Naive B cell (primary cell): ENCODE results near the gene MMRN1. TPM values are rescaled to one million over a fixed set of nuclear protein-coding genes. Genes with fewer than 3 reads are reported as not detected.

Experiments
- ATAC-seq, 2 donors: fragments of 150-1000 bp; cut with Tn5 transposase; 2 replicates each; pipeline ENCODE4 v1.10.0; 2021; ENCODE audit warnings: low read depth in 2 of 2, mild to moderate bottlenecking in 2 of 2, moderate library complexity in 2 of 2
- DNase-seq: peaks from one replicate; pipeline ENCODE4 v3.0.0; 2022
- H3K27ac Mint-ChIP-seq, 6 donors: one replicate each; pipeline ENCODE4 v1.8.0; 2020 to 2022; ENCODE audit warnings: mild to moderate bottlenecking in 6 of 6, mixed read lengths in 6 of 6, moderate library complexity in 5 of 6, inconsistent platforms in 2 of 6
- H3K27me3 Mint-ChIP-seq, 3 donors: one replicate each; pipeline ENCODE4 v1.8.0; 2021 to 2022; ENCODE audit warnings: mixed read lengths in 3 of 3, mild to moderate bottlenecking in 1 of 3
- H3K36me3 Mint-ChIP-seq, 2 donors: one replicate each; pipeline ENCODE4 v1.8.0; 2020 to 2022; ENCODE audit warnings: mixed read lengths in 2 of 2, inconsistent platforms in 1 of 2, mild to moderate bottlenecking in 1 of 2
- H3K4me1 Mint-ChIP-seq, 3 donors: one replicate each; pipeline ENCODE4 v1.8.0; 2020 to 2022; ENCODE audit warnings: mixed read lengths in 3 of 3, inconsistent platforms in 1 of 3, mild to moderate bottlenecking in 1 of 3, moderate library complexity in 1 of 3
- H3K4me3 Mint-ChIP-seq, 8 donors: one replicate each; pipeline ENCODE4 v1.8.0; 2020 to 2022; ENCODE audit warnings: mild to moderate bottlenecking in 8 of 8, mixed read lengths in 8 of 8, moderate library complexity in 8 of 8, inconsistent platforms in 2 of 8
- H3K9me3 Mint-ChIP-seq, 7 donors: one replicate each; pipeline ENCODE4 v1.8.0; 2020 to 2022; ENCODE audit warnings: mixed read lengths in 7 of 7, mild to moderate bottlenecking in 5 of 7, inconsistent platforms in 2 of 7, moderate library complexity in 1 of 7
- polyA plus RNA-seq, 6 donors: library from polyadenylated mRNA; unstranded; fragments of 300-500 nt; fragmentation: Illumina TruSeq; gene quantifications; one replicate each; pipeline ENCODE4 v1.2.3, GENCODE V29; 2021; ENCODE audit warnings: low read depth in 6 of 6

The MMRN1 gene
- polyA plus RNA-seq, 6 donors from 2014 or later: 0.13 to 5.5 (median 1.6) TPM; not detected in 1

DNA sequence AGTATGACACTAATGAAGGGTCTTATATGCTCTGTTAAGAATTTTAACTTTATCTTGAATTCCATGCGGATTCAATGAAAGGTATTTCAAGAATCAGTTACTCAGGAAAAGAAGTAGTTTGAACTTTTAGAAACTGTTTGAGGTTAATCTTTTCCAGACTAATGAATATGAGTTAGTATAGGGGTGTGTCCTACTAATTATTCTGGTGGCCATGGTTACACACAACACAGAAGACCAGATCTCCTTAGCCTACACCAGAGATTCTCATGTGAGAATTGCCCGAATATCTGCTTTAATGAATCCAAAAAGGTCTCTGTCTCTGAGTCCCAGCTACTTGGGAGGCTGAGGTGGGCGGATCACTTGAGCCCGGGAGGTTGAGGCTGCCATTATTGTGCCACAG is 100.4 kb downstream of the MMRN1 start:
- H3K27ac Mint-ChIP-seq: no peak overlapping the region
- no peaks in the 10 kb centered on the region for H3K36me3 Mint-ChIP-seq
- H3K4me1 Mint-ChIP-seq: peaks cover 0 to 6% (median 0%) of the 10 kb centered on the region in 3 donors
- no peak for ATAC-seq
- peaks cover 8 to 18% (median 14%) of the 10 kb centered on the region in 3 donors for H3K27me3 Mint-ChIP-seq
- H3K9me3 Mint-ChIP-seq: no peaks in the 10 kb centered on the region
- no peak overlapping the region for H3K4me3 Mint-ChIP-seq
- DNase-seq: no peak

DNA sequence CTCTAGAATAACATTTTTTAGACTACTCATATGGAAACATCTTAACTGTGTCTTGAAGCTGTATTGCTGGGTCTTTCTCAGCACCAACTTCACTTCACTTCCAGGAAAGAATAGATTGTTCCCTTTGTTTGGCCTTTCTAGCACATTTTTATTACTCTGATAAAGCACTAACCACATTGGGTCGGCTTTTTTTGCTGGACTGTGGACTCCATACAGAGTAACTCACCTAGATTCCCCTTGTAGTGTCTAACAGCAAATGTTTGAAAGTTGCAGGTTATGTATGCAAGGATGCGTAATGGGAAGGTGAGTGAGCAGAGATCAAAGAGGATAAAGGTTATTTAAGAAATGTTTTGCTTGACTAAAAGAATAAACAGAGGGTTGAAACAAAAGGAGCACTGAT is 101.2 kb downstream of the MMRN1 start:
- H3K4me1 Mint-ChIP-seq: peaks cover 0 to 6% (median 0%) of the 10 kb centered on the region in 3 donors
- H3K27ac Mint-ChIP-seq: no peak overlapping the region
- H3K4me3 Mint-ChIP-seq: no peak overlapping the region
- ATAC-seq: no peak
- no peaks in the 10 kb centered on the region for H3K36me3 Mint-ChIP-seq
- H3K9me3 Mint-ChIP-seq: no peaks in the 10 kb centered on the region
- H3K27me3 Mint-ChIP-seq: peaks cover 8 to 18% (median 14%) of the 10 kb centered on the region in 3 donors
- no peak for DNase-seq

DNA sequence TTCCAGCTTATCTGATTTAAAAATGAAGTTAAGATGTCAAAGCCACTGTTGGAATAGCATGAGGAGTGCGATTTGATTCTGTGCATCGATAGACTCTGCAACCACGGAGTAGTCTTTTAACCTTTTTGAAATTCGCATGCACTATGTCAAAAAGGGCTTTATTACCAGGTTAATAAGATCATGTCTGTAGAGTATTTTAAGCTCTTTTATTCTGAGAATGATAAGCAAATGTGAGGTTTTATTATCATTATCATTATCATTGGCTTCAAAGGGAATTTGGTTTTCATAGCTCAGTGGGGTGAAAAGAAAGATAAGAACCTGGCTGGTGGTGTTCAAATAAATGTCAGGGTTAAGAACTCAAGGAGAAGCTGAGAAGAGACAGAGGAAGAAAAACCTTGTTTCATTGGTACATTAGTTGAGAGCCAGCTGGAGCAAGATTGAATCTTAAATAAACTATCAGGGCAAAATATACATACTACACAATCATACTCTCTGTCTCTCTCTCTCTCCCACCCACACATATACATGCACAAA is 102.6 kb downstream of the MMRN1 start:
- Mint-ChIP-seq H3K4me1 (peaks cover 0 to 6% (median 0%) of the 10 kb centered on the region in 3 donors), H3K36me3 (no peaks in the 10 kb centered on the region), H3K9me3 (no peaks in the 10 kb centered on the region), H3K4me3 (no peak overlapping the region), H3K27ac (no peak overlapping the region), H3K27me3 (peaks cover 0 to 16% (median 10%) of the 10 kb centered on the region in 3 donors)
- ATAC-seq (no peak), DNase-seq (no peak)

DNA sequence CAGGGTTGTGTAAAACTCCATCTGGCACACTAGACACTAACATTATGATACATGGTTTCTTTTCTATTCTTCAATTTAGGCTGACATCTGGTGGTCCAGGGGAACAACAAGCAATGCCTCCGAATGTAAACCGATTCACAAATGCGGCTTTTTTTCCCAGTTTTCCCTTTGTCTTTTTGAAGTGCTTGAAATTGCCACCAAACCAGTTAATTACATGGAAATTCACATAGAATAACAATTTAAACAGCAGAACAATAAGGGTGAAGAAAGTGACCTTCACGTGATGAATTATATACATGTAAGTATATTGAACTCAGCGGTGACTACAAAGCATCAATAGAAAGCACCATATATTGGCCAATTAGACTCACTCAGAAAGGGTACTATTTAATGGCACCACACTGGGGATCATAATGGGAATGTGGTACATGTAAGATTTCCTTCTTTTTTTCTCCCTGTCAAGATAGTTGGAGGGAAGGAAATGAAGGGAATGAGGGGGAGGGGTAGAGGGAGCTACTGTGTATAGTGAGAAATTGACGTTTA is 103.9 kb downstream of the MMRN1 start:
- no peak overlapping the region for H3K27ac Mint-ChIP-seq
- peaks cover 0 to 16% (median 10%) of the 10 kb centered on the region in 3 donors for H3K27me3 Mint-ChIP-seq
- H3K9me3 Mint-ChIP-seq: no peaks in the 10 kb centered on the region
- DNase-seq: no peak
- no peak for ATAC-seq
- peaks cover 0 to 6% (median 0%) of the 10 kb centered on the region in 3 donors for H3K4me1 Mint-ChIP-seq
- no peak overlapping the region for H3K4me3 Mint-ChIP-seq
- no peaks in the 10 kb centered on the region for H3K36me3 Mint-ChIP-seq

DNA sequence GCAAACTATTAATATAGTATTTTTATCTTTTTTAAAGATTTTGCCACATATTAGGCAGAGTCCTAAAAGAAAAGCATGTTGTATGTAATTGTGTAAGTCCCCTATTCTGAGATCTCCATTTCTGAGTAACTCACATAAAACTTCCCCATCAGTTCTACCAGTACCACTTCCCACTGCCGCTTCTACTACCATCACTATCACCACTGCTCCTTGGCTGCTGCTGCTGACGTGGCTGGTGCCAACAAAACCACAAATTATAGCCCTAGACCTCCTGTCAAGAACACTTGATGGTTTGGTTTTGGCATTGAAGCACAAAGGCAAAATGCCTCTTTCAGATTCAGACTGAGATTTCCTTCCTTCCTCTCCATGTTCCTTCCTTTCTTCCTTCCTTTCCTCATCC is 106.4 kb downstream of the MMRN1 start:
- Mint-ChIP-seq H3K36me3 (no peaks in the 10 kb centered on the region), H3K27ac (no peak overlapping the region), H3K4me3 (no peak overlapping the region), H3K4me1 (no peaks in the 10 kb centered on the region), H3K9me3 (no peaks in the 10 kb centered on the region), H3K27me3 (peaks cover 0 to 12% (median 5%) of the 10 kb centered on the region in 3 donors)
- ATAC-seq: no peak
- no peak for DNase-seq

DNA sequence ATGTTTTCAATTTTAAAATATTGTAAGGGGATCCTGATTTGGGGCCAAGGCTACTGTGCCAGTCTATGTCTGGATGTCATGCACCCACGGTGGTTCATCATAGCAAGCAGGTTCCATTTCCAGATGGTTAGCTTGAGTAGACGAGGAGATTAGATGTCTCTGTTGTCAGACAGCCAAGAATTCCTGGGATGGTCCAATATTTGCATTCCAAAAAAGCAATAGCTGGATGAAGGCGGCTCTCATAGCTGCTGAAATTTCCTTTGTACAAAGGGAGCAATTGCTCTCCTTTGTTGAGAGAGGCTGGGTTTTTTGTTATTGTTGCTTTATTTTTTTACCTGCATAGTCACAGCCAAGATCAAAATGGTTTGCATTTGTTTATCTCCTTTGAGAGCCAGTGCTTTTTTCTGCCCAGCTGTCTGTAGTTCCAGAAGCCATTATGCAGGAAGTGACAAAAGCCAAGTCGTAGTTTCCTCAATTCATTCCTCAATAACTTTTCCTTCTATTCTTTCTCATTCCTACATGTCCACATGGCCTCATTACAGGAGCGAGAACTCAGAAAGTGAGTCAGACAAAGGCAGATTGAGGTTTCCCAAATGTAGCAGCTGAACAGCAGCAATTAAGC is 107.9 kb downstream of the MMRN1 start:
- H3K4me1 Mint-ChIP-seq: peaks cover 0 to 7% (median 4%) of the 10 kb centered on the region in 3 donors
- no peaks in the 10 kb centered on the region for H3K36me3 Mint-ChIP-seq
- DNase-seq (no peak), ATAC-seq (no peak)
- no peak overlapping the region for H3K4me3 Mint-ChIP-seq
- H3K9me3 Mint-ChIP-seq: no peaks in the 10 kb centered on the region
- H3K27ac Mint-ChIP-seq: no peak overlapping the region
- H3K27me3 Mint-ChIP-seq: peaks cover 0 to 12% (median 5%) of the 10 kb centered on the region in 3 donors

Other genes with a start within 250 kb of the MMRN1 start
- gene SNCA, start 57.7 kb upstream of the MMRN1 start, polyA plus RNA-seq: 1 to 10 TPM in 5 of 6 donors, not detected in 1; 1.1 to 4.1 (median 2.2) TPM
- gene CCSER1, start 232.5 kb downstream of the MMRN1 start, polyA plus RNA-seq: 10 to 100 TPM in 4 of 6 donors, 1 to 10 TPM in 1, not detected in 1; 4.4 to 16.4 (median 14.9) TPM